Fibroblast of mammary gland (primary cell): ENCODE data around the gene DHH.

Source experiments
- DNase-seq: peaks from one replicate; pipeline ENCODE4 v3.0.0-alpha.2; 2010; ENCODE audit warnings: low read depth
- H3K4me3 ChIP-seq: 2 replicates; pipeline ENCODE4 v1.5.1; 2011; ENCODE audit warnings: low read depth, mild to moderate bottlenecking, low read length, moderate library complexity; ENCODE audit not compliant: control insufficient read depth
- TF ChIP-seq, protein P1 (sequence below): conservative IDR thresholded peaks from 2 replicates; pipeline ENCODE4 v1.5.1; 2011; ENCODE audit warnings: low read depth, low read length, inconsistent platforms; ENCODE audit not compliant: control insufficient read depth, insufficient read depth

Gene DHH

DNA sequence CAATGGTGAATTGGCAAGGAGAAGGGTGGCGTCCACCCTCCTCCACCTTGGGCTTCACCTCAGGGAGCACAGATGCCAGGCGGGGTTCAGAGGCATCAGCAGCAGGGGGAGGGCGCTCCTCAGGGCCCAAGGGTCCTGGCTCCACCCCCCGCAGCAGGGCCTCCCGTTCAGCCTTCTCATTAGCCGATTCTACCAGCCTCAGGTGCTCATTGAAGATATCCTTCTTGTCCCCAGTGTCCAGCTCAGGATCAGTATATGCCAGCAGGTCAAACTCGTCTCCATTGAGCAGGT, 56.7 kb downstream of the DHH start:
- no peak for DNase-seq
- H3K4me3 ChIP-seq, result no peak overlapping the region
- TF ChIP-seq, protein P1, sequence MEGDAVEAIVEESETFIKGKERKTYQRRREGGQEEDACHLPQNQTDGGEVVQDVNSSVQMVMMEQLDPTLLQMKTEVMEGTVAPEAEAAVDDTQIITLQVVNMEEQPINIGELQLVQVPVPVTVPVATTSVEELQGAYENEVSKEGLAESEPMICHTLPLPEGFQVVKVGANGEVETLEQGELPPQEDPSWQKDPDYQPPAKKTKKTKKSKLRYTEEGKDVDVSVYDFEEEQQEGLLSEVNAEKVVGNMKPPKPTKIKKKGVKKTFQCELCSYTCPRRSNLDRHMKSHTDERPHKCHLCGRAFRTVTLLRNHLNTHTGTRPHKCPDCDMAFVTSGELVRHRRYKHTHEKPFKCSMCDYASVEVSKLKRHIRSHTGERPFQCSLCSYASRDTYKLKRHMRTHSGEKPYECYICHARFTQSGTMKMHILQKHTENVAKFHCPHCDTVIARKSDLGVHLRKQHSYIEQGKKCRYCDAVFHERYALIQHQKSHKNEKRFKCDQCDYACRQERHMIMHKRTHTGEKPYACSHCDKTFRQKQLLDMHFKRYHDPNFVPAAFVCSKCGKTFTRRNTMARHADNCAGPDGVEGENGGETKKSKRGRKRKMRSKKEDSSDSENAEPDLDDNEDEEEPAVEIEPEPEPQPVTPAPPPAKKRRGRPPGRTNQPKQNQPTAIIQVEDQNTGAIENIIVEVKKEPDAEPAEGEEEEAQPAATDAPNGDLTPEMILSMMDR, result no peak

DNA sequence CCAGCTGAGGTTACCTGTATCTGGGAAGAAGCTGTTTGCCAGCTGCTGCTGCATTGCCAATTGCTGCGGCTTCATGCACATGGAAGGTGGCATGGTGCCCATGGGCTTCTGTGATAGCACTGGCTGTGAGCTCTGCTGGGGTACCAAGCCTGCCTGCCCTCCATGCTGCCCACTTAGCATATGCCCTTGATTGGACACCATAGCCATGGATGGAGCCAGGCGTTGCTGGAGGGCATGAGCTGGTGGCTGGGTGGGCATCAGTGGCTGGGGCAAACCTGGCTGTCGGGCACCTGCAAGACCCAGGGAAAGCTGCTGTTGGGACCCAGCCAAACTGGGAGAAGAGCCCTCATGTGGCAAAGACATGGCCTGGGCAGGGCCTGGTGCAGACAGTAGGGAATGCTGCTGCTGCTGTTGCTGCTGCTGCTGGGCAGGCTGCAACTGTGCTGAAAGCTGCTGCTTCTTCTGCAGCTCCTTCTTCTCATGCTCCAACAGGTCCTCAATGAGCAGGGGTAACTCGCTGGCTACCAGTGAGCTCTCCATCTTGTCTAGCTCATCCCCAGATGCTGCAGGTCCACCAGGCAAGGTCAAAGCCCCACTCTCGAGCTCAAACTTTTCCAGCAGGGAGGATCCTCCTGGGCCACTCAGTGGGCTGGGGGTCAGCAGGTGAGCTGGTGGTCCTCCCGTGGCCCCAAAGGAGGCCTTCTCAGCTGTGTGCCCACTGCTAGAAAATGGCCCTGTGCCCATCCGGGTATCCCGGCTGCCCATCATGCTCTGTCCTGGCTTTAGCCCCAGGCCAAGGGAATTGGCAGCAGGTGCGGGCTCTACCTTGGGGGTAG, 57.3 kb downstream of the DHH start:
- TF ChIP-seq, protein P1, result no peak
- no peak overlapping the region for H3K4me3 ChIP-seq
- DNase-seq, result no peak
